ENCODE results near the gene APBB1IP. TPM values are rescaled to one million over a fixed set of nuclear protein-coding genes. Genes with fewer than 3 reads are reported as not detected.

The APBB1IP gene
- total and polyA plus RNA-seq, 2 donors (not counting 3 experiments of a cell fraction or from before 2014, with no cell fraction given): not detected

- Histone ChIP-seq H3K4me3 (replicated peaks in 1 of 3; ENCODE audit: insufficient read depth in 1 of 3, low read depth in 1 of 3, low read length in 3 of 3) (no peak overlapping the region), H3K4me1 (ENCODE audit: control insufficient read depth, extremely low read depth, insufficient read depth, low read length) (no peaks in the 10 kb centered on the region), H3K9me3 (replicated peaks; ENCODE audit: control insufficient read depth, insufficient read depth, low read length) (no peaks in the 10 kb centered on the region), H4K20me1 (replicated peaks; ENCODE audit: control insufficient read depth, extremely low read depth, insufficient read depth, low read length) (no peaks in the 10 kb centered on the region), H3K4me2 (ENCODE audit: insufficient read depth, low read length) (no peak overlapping the region), H2AFZ (ENCODE audit: low read depth, low read length) (no peak overlapping the region), H3K79me2 (ENCODE audit: control insufficient read depth, insufficient read depth, low read length) (no peaks in the 10 kb centered on the region), H3K27me3 (ENCODE audit: control insufficient read depth in 2 of 2, insufficient read depth in 2 of 2, low read length in 2 of 2) (no peaks in the 10 kb centered on the region), H3K9ac (replicated peaks; ENCODE audit: extremely low read depth, insufficient read depth, low read length) (no peak overlapping the region), H3K27ac (ENCODE audit: insufficient read depth, low read depth, low read length) (no peak overlapping the region), H3K36me3 (ENCODE audit: control insufficient read depth in 2 of 2, extremely low read depth in 1 of 2, insufficient read depth in 2 of 2, low read length in 2 of 2) (no peaks in the 10 kb centered on the region), H3K9me1 (replicated peaks; ENCODE audit: control insufficient read depth, extremely low read depth, insufficient read depth, low read length) (no peaks in the 10 kb centered on the region)
- intact Hi-C loops (cut with micrococcal nuclease) (loop anchor here (5.0 kb wide), 1 partner anchor 443 kb away; no protein-coding TSS in a partner anchor), dilution Hi-C loops (cut with MboI; ENCODE audit: extremely low pct_ligation_motif_present, low sequenced_read_pairs) (no loop called here)
- POLR2A ChIA-PET: no interaction called here
- DNase-seq (ENCODE audit: low read depth, low spot score) (no peak), FAIRE-seq (no peak)
- TF ChIP-seq POLR2AphosphoS5 (IDR thresholded peaks at IDR 0.05; ENCODE audit: insufficient read depth, low read depth, low read length) (no peak), FOS (IDR thresholded peaks at IDR 0.05; ENCODE audit: borderline replicate concordance, insufficient read depth, low read length) (no peak), POLR2A (IDR thresholded peaks at IDR 0.05; ENCODE audit: low read depth, low read length) (no peak), EZH2 (IDR thresholded peaks at IDR 0.05; ENCODE audit: borderline replicate concordance, low read depth, low read length, severe bottlenecking) (no peak), GATA2 (IDR thresholded peaks at IDR 0.05; ENCODE audit: insufficient read depth, insufficient read length, low read depth, low read length) (no peak), MYC (IDR thresholded peaks at IDR 0.05; ENCODE audit: low read depth, low read length) (no peak), JUN (IDR thresholded peaks at IDR 0.05; ENCODE audit: borderline replicate concordance, insufficient read depth, insufficient read length, low read depth) (no peak)
- TF ChIP-seq, protein P1, sequence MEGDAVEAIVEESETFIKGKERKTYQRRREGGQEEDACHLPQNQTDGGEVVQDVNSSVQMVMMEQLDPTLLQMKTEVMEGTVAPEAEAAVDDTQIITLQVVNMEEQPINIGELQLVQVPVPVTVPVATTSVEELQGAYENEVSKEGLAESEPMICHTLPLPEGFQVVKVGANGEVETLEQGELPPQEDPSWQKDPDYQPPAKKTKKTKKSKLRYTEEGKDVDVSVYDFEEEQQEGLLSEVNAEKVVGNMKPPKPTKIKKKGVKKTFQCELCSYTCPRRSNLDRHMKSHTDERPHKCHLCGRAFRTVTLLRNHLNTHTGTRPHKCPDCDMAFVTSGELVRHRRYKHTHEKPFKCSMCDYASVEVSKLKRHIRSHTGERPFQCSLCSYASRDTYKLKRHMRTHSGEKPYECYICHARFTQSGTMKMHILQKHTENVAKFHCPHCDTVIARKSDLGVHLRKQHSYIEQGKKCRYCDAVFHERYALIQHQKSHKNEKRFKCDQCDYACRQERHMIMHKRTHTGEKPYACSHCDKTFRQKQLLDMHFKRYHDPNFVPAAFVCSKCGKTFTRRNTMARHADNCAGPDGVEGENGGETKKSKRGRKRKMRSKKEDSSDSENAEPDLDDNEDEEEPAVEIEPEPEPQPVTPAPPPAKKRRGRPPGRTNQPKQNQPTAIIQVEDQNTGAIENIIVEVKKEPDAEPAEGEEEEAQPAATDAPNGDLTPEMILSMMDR (IDR thresholded peaks at IDR 0.05; ENCODE audit: extremely low read depth in 1 of 2, insufficient read depth in 1 of 2, low read depth in 1 of 2, low read length in 2 of 2): no peak
- TF ChIP-seq, protein P2, sequence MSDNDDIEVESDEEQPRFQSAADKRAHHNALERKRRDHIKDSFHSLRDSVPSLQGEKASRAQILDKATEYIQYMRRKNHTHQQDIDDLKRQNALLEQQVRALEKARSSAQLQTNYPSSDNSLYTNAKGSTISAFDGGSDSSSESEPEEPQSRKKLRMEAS (IDR thresholded peaks at IDR 0.05; ENCODE audit: insufficient read depth, insufficient read length): no peak
- CTCF ChIA-PET: no interaction called here
- no TSS peak for BruUV-seq (replicated peaks)
Observed at GRCh38 chr10:26544932-26545331, 106.8 kb downstream of the APBB1IP start.
